ENCODE measurements around the gene ITPKB.

The ITPKB gene

DNA sequence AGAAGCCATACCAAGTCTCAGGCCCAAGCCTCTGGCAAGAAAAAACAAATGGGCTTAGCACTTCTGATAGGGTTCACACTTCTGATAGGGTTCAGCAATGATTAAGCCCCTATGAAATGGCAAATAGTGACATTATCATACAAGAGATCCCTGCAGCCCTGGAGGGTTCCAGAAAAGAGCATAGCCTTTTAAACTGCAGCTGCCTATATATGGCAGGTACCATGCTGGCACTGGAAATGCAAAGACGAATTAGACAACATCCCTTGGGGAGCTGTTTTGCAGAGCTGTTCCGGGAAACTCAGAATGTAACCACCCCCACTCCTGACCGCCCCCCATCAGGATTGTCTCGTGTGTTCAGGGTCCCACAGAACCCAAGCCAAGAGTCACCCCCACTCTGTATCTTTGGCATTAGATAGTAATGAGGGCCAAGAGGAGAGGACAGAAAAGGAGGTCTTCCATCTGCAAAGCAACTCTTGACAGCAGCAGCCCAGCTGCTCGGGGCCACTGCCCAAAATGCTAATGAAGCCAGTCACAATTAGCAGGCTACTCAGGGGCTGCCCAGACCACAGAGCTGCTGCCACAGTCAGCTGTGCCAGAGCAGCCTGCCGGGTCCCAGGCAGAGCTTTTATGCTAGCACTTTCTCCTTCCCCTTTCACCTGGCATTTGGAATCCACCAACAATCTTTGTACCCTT lies 50.9 kb downstream of the ITPKB start:
- no peak overlapping the region for H4K91ac ChIP-seq (ENCODE audit: low read depth, low read length, poor library complexity)
- no CpG with 5 or more reads among the region's 6 CpGs for WGBS, 2 donors (ENCODE audit: extremely low coverage in 2 of 2, insufficient read length in 2 of 2, insufficient replicate concordance in 1 of 2)
- H3K4ac ChIP-seq (ENCODE audit: low read length), result no peak overlapping the region
- no peak overlapping the region for H3K23ac ChIP-seq (ENCODE audit: low read depth, low read length, poor library complexity)
- H2BK15ac ChIP-seq (ENCODE audit: low read length), result no peak overlapping the region
- no peaks in the 10 kb centered on the region for H3K36me3 ChIP-seq (replicated peaks in 1 of 2; ENCODE audit: control insufficient read depth in 2 of 2, insufficient read depth in 2 of 2, low read length in 2 of 2)
- no peak overlapping the region for H3K14ac ChIP-seq (ENCODE audit: low read length)
- no peak overlapping the region for H2AFZ ChIP-seq (ENCODE audit: low read length)
- no peak overlapping the region for H3K4me3 ChIP-seq (ENCODE audit: low read length in 2 of 2)
- no peak overlapping the region for H2BK120ac ChIP-seq (ENCODE audit: low read depth, low read length)
- H3K9ac ChIP-seq (ENCODE audit: low read depth, low read length, poor library complexity), result no peak overlapping the region
- no peak overlapping the region for H3K27ac ChIP-seq (replicated peaks; ENCODE audit: low read length)
- H3K18ac ChIP-seq (ENCODE audit: low read length), result no peak overlapping the region
- H3K9me3 ChIP-seq (replicated peaks in 1 of 2; ENCODE audit: control insufficient read depth in 2 of 2, insufficient read depth in 1 of 2, low read depth in 1 of 2, low read length in 2 of 2), result no peaks in the 10 kb centered on the region
- H2BK12ac ChIP-seq (ENCODE audit: low read length), result no peak overlapping the region
- no peak overlapping the region for H2AK5ac ChIP-seq (ENCODE audit: low read depth, low read length)
- no peaks in the 10 kb centered on the region for H3K79me1 ChIP-seq (ENCODE audit: low read depth, low read length)
- DNase-seq (ENCODE audit: low spot score), result no peak
- H3K4me2 ChIP-seq (ENCODE audit: insufficient read depth, low read length, poor library complexity, severe bottlenecking), result no peak overlapping the region
- peaks cover 6 to 7% of the 10 kb centered on the region in 2 donors for H3K4me1 ChIP-seq (ENCODE audit: control insufficient read depth in 2 of 2, insufficient read depth in 1 of 2, low read depth in 1 of 2, low read length in 2 of 2)
- no peak overlapping the region for H2BK5ac ChIP-seq (ENCODE audit: low read length)
- H3K27me3 ChIP-seq (ENCODE audit: control insufficient read depth in 3 of 3, insufficient read depth in 3 of 3, low read depth in 1 of 3, low read length in 3 of 3), result no peaks in the 10 kb centered on the region
- no peak overlapping the region for H4K8ac ChIP-seq (ENCODE audit: low read depth, low read length)

DNA sequence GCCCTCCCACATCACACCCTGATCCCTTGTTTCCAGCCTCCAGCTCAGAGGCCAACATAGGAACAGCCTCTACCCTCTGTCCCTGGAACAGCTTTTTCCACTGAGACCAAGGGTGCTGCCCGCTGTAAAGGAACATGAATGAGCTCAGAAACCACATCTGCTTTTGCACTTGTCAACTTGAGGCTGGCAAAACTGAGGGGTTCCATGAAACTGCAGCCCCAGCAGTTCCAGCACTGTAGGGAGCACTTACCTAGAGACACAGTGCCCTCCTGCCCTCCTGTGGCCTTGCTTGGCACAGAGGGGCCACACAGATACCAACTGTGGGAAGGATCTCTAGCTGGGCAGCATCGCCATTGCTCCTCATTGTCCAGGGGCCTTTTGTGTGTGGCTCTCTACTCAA lies 51.7 kb downstream of the ITPKB start:
- Histone ChIP-seq H2BK15ac (ENCODE audit: low read length) (no peak overlapping the region), H3K23ac (ENCODE audit: low read depth, low read length, poor library complexity) (no peak overlapping the region), H2BK12ac (ENCODE audit: low read length) (peak overlapping the region; percentile 87), H2BK5ac (ENCODE audit: low read length) (no peak overlapping the region), H2AFZ (ENCODE audit: low read length) (no peak overlapping the region), H3K4me2 (ENCODE audit: insufficient read depth, low read length, poor library complexity, severe bottlenecking) (no peak overlapping the region), H3K79me1 (ENCODE audit: low read depth, low read length) (peaks cover 2% of the 10 kb centered on the region), H3K4me1 (ENCODE audit: control insufficient read depth in 2 of 2, insufficient read depth in 1 of 2, low read depth in 1 of 2, low read length in 2 of 2) (peaks cover 6 to 14% of the 10 kb centered on the region in 2 donors), H3K14ac (ENCODE audit: low read length) (no peak overlapping the region), H3K36me3 (replicated peaks in 1 of 2; ENCODE audit: control insufficient read depth in 2 of 2, insufficient read depth in 2 of 2, low read length in 2 of 2) (no peaks in the 10 kb centered on the region), H4K8ac (ENCODE audit: low read depth, low read length) (no peak overlapping the region), H3K18ac (ENCODE audit: low read length) (peak overlapping the region; percentile 35), H3K27me3 (ENCODE audit: control insufficient read depth in 3 of 3, insufficient read depth in 3 of 3, low read depth in 1 of 3, low read length in 3 of 3) (no peaks in the 10 kb centered on the region), H3K4me3 (ENCODE audit: low read length in 2 of 2) (no peak overlapping the region), H2AK5ac (ENCODE audit: low read depth, low read length) (no peak overlapping the region), H2BK120ac (ENCODE audit: low read depth, low read length) (no peak overlapping the region), H4K91ac (ENCODE audit: low read depth, low read length, poor library complexity) (no peak overlapping the region), H3K9me3 (replicated peaks in 1 of 2; ENCODE audit: control insufficient read depth in 2 of 2, insufficient read depth in 1 of 2, low read depth in 1 of 2, low read length in 2 of 2) (no peaks in the 10 kb centered on the region), H3K9ac (ENCODE audit: low read depth, low read length, poor library complexity) (no peak overlapping the region), H3K4ac (ENCODE audit: low read length) (no peak overlapping the region), H3K27ac (replicated peaks; ENCODE audit: low read length) (no peak overlapping the region)
- DNase-seq (ENCODE audit: low spot score), result no peak
- no CpG with 5 or more reads among the region's 2 CpGs for WGBS, 2 donors (ENCODE audit: extremely low coverage in 2 of 2, insufficient read length in 2 of 2, insufficient replicate concordance in 1 of 2)

DNA sequence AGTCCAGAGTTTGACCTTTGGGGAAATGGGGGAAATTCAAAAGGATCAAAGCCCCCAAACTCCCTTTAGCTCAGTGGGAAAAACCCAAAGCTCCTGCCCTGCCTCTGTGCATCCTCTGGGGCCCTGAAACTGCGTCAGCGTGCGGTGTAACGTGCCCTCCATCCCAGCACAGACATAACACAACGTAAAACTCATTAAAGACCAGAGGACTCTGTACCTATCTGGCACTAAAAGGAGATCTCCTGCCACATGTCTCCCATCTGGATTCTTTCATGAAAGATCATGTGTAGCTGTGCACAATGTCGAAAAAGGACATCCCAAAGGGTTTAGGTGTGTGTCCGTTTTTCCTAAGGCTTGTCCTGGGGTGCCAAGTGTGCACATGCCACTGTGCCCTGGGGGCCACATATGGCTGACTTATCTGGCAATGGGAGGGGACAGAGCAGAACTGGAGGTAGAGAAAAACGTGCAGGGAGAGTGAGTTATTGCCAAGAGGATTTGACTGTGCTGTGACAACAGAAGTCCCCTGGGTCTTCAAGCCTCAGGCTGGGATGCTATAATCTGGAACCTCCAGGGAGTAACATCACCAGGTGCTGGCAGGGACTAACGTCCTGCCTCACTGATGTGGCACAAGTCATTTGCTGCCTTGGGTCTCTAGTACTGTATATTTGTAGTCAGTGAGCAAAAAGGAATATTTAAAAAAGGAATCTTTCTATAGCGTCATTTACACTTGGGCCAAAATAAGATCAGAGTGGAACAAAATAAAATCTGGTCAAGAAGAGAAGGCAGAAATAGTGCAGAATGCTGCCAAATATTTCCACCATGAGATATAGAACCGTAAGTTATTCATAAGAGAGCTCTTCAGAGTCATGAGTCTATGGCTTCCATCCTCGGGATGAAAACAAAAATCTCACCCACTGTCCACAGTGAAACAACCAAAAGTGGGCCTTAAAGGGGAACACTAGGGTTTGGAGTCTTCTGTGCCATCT lies 52.3 kb downstream of the ITPKB start:
- Histone ChIP-seq H3K18ac (ENCODE audit: low read length) (no peak overlapping the region), H3K4me2 (ENCODE audit: insufficient read depth, low read length, poor library complexity, severe bottlenecking) (no peak overlapping the region), H4K8ac (ENCODE audit: low read depth, low read length) (no peak overlapping the region), H3K27ac (replicated peaks; ENCODE audit: low read length) (no peak overlapping the region), H3K36me3 (replicated peaks in 1 of 2; ENCODE audit: control insufficient read depth in 2 of 2, insufficient read depth in 2 of 2, low read length in 2 of 2) (no peaks in the 10 kb centered on the region), H3K9ac (ENCODE audit: low read depth, low read length, poor library complexity) (no peak overlapping the region), H2BK120ac (ENCODE audit: low read depth, low read length) (no peak overlapping the region), H3K27me3 (ENCODE audit: control insufficient read depth in 3 of 3, insufficient read depth in 3 of 3, low read depth in 1 of 3, low read length in 3 of 3) (no peaks in the 10 kb centered on the region), H2BK15ac (ENCODE audit: low read length) (no peak overlapping the region), H3K14ac (ENCODE audit: low read length) (no peak overlapping the region), H3K79me1 (ENCODE audit: low read depth, low read length) (peaks cover 2% of the 10 kb centered on the region), H3K23ac (ENCODE audit: low read depth, low read length, poor library complexity) (no peak overlapping the region), H3K4me3 (ENCODE audit: low read length in 2 of 2) (no peak overlapping the region), H3K4ac (ENCODE audit: low read length) (no peak overlapping the region), H3K9me3 (replicated peaks in 1 of 2; ENCODE audit: control insufficient read depth in 2 of 2, insufficient read depth in 1 of 2, low read depth in 1 of 2, low read length in 2 of 2) (no peaks in the 10 kb centered on the region), H2BK12ac (ENCODE audit: low read length) (no peak overlapping the region), H3K4me1 (ENCODE audit: control insufficient read depth in 2 of 2, insufficient read depth in 1 of 2, low read depth in 1 of 2, low read length in 2 of 2) (peaks cover 6 to 16% of the 10 kb centered on the region in 2 donors), H2AK5ac (ENCODE audit: low read depth, low read length) (peak overlapping the region; percentile 40), H2AFZ (ENCODE audit: low read length) (no peak overlapping the region), H4K91ac (ENCODE audit: low read depth, low read length, poor library complexity) (no peak overlapping the region), H2BK5ac (ENCODE audit: low read length) (no peak overlapping the region)
- WGBS, 2 donors (ENCODE audit: extremely low coverage in 2 of 2, insufficient read length in 2 of 2, insufficient replicate concordance in 1 of 2), result no CpG with 5 or more reads among the region's 12 CpGs
- no peak for DNase-seq (ENCODE audit: low spot score)

DNA sequence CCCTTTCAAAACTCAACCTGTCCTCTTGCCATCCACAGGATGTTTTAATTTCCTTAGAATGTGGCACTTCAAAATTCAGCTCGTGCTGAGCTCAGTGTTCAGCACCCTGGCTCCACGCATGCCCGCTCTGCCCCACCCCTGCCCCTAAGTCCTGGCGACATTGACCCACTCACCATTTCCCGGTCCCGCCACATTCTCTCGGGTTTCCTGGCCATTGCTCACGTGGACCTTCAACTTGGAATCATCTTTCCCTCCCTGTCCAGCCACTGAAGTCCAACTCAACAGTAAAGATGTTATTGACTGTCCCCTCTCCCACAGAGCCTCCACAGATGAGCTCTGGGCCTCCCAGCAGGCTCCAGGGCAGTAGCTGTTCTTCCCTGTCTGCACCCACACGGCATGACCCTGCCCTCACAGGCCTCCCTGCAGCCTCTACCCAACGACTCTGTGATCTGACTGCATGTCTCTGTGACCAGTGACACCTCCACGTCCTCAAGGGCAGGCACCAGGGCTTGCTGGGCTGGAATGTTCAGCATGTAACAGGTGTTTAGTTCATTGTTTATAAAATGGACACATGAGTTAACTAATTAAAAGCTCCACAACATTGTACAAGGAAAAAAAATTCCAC lies 53.8 kb downstream of the ITPKB start:
- Histone ChIP-seq H3K4me3 (ENCODE audit: low read length in 2 of 2) (no peak overlapping the region), H3K23ac (ENCODE audit: low read depth, low read length, poor library complexity) (peak overlapping the region; percentile 5), H3K27me3 (ENCODE audit: control insufficient read depth in 3 of 3, insufficient read depth in 3 of 3, low read depth in 1 of 3, low read length in 3 of 3) (no peaks in the 10 kb centered on the region), H4K91ac (ENCODE audit: low read depth, low read length, poor library complexity) (no peak overlapping the region), H2BK5ac (ENCODE audit: low read length) (no peak overlapping the region), H2AK5ac (ENCODE audit: low read depth, low read length) (peak overlapping the region; percentile 17), H3K9ac (ENCODE audit: low read depth, low read length, poor library complexity) (no peak overlapping the region), H3K14ac (ENCODE audit: low read length) (no peak overlapping the region), H3K4me1 (ENCODE audit: control insufficient read depth in 2 of 2, insufficient read depth in 1 of 2, low read depth in 1 of 2, low read length in 2 of 2) (peaks cover 12 to 27% of the 10 kb centered on the region in 2 donors), H3K4me2 (ENCODE audit: insufficient read depth, low read length, poor library complexity, severe bottlenecking) (no peak overlapping the region), H3K18ac (ENCODE audit: low read length) (peak overlapping the region; percentile 63), H2BK15ac (ENCODE audit: low read length) (no peak overlapping the region), H3K36me3 (replicated peaks in 1 of 2; ENCODE audit: control insufficient read depth in 2 of 2, insufficient read depth in 2 of 2, low read length in 2 of 2) (no peaks in the 10 kb centered on the region), H4K8ac (ENCODE audit: low read depth, low read length) (no peak overlapping the region), H2BK12ac (ENCODE audit: low read length) (no peak overlapping the region), H3K79me1 (ENCODE audit: low read depth, low read length) (peaks cover 2% of the 10 kb centered on the region), H2BK120ac (ENCODE audit: low read depth, low read length) (no peak overlapping the region), H2AFZ (ENCODE audit: low read length) (no peak overlapping the region), H3K27ac (replicated peaks; ENCODE audit: low read length) (no peak overlapping the region), H3K9me3 (replicated peaks in 1 of 2; ENCODE audit: control insufficient read depth in 2 of 2, insufficient read depth in 1 of 2, low read depth in 1 of 2, low read length in 2 of 2) (no peaks in the 10 kb centered on the region), H3K4ac (ENCODE audit: low read length) (no peak overlapping the region)
- no peak for DNase-seq (ENCODE audit: low spot score)
- WGBS, 2 donors (ENCODE audit: extremely low coverage in 2 of 2, insufficient read length in 2 of 2, insufficient replicate concordance in 1 of 2), result no CpG with 5 or more reads among the region's 11 CpGs
